Testis (tissue), 2 donors: ENCODE data around the gene FHIT.

ENCODE experiments used
- CTCF ChIP-seq, 3 experiments: fragments of 450-650 bp in 2 of 3; fragments of 200-600 bp in 1 of 3; sonication (generic) in 1 of 3; IDR thresholded peaks; one replicate each; pipeline ENCODE4 v1.5.1; 2016 to 2019; ENCODE audit warnings: antibody characterized with exemption in 3 of 3, mild to moderate bottlenecking in 2 of 3, moderate library complexity in 1 of 3
- POLR2A ChIP-seq: fragments of 450-650 bp; IDR thresholded peaks from one replicate; pipeline ENCODE4 v1.6.1; 2017; ENCODE audit warnings: antibody characterized with exemption, mild to moderate bottlenecking, moderate library complexity

DNA sequence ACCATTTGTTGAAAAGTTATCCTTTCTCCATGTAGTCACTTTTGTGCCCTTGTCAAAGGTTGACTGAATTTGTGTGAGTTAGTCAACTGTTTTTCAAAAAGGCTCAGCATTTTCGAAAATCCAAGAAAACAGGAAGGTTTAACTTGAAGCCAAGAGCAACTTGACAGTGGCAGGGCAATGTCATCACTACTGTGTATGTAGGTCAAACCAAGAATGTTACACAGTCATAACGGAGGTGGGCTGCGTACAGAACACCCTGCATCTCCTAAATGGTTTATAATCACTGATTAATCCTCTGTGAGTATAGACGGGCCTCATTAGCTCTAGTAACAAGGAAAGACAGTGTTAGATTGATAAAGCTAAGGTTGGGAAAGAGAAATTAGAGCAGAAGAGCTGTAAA is 1064.9 kb downstream of the FHIT start:
- TF ChIP-seq CTCF (IDR thresholded peaks at IDR 0.05) (no peak), POLR2A (no peak)
